ENCODE measurements around the gene TAL1.

The TAL1 gene

GRCh38 chr1:47175227-47175934 is 56.6 kb downstream of the TAL1 start:
- peak; percentile 26 to 38 for DNase-seq (ENCODE audit: low read depth in 2 of 2)

GRCh38 chr1:47174656-47175020 is 57.4 kb downstream of the TAL1 start:
- no peak for DNase-seq (ENCODE audit: low read depth in 2 of 2)

- no peak for DNase-seq (ENCODE audit: low read depth in 2 of 2)
These were observed 59.2 kb downstream of the TAL1 start for GRCh38 chr1:47172782-47173181.
